ENCODE data around the gene ADAD1. TPM values are rescaled to one million over a fixed set of nuclear protein-coding genes. Genes with fewer than 3 reads are reported as not detected.
"Not testable (repeated sequence)": the region's sequence is repeated elsewhere in the genome, so short reads cannot be mapped to it uniquely, and the experiment has no call there.

ADAD1 gene
- total RNA-seq, result not detected in 2 replicates

- intact Hi-C loops (cut with micrococcal nuclease), result no loop called here
These were observed at the start of gene ADAD1 for GRCh38 chr4:122378711-122379110. ADAD1 (plus strand) TSS chr4:122379011; CDS start chr4:122380070, 1,059 bp downstream.

- intact Hi-C loops (cut with micrococcal nuclease), result no loop called here
These were observed 48.8 kb upstream of the ADAD1 start for GRCh38 chr4:122329876-122330565.

GRCh38 chr4:122331195-122331594, 47.6 kb upstream of the ADAD1 start:
- intact Hi-C loops (cut with micrococcal nuclease), result no loop called here

- intact Hi-C loops (cut with micrococcal nuclease), result no loop called here
These were observed 44.0 kb upstream of the ADAD1 start for GRCh38 chr4:122334828-122335227.

- intact Hi-C loops (cut with micrococcal nuclease), result no loop called here
These were observed 36.9 kb upstream of the ADAD1 start for GRCh38 chr4:122341886-122342285.

- intact Hi-C loops (cut with micrococcal nuclease), result no loop called here
These were observed 32.8 kb upstream of the ADAD1 start for GRCh38 chr4:122346036-122346435.

- intact Hi-C loops (cut with micrococcal nuclease), result no loop called here
These were observed 32.3 kb upstream of the ADAD1 start for GRCh38 chr4:122346503-122346902.

- intact Hi-C loops (cut with micrococcal nuclease), result no loop called here
These were observed 22.4 kb upstream of the ADAD1 start for GRCh38 chr4:122356317-122356808.

- intact Hi-C loops (cut with micrococcal nuclease), result no loop called here
These were observed 18.1 kb upstream of the ADAD1 start for GRCh38 chr4:122360754-122361153.

- intact Hi-C loops (cut with micrococcal nuclease), result no loop called here
These were observed 14.0 kb upstream of the ADAD1 start for GRCh38 chr4:122364700-122365404.

- intact Hi-C loops (cut with micrococcal nuclease), result not testable (repeated sequence)
These were observed 10.0 kb upstream of the ADAD1 start for GRCh38 chr4:122368786-122369185.

GRCh38 chr4:122377352-122377751, 1.5 kb upstream of the ADAD1 start:
- intact Hi-C loops (cut with micrococcal nuclease), result no loop called here

- intact Hi-C loops (cut with micrococcal nuclease), result no loop called here
These were observed 428 bp downstream of the ADAD1 start for GRCh38 chr4:122379239-122379638.

GRCh38 chr4:122383341-122383740, 4.5 kb downstream of the ADAD1 start:
- intact Hi-C loops (cut with micrococcal nuclease), result no loop called here

GRCh38 chr4:122384245-122384644, 5.4 kb downstream of the ADAD1 start:
- intact Hi-C loops (cut with micrococcal nuclease), result no loop called here

- intact Hi-C loops (cut with micrococcal nuclease), result no loop called here
These were observed 14.5 kb downstream of the ADAD1 start for GRCh38 chr4:122393276-122393675.

- intact Hi-C loops (cut with micrococcal nuclease), result no loop called here
These were observed 25.1 kb downstream of the ADAD1 start for GRCh38 chr4:122403861-122404260.

GRCh38 chr4:122412547-122412946, 33.7 kb downstream of the ADAD1 start:
- intact Hi-C loops (cut with micrococcal nuclease), result no loop called here

GRCh38 chr4:122423246-122423645, 44.4 kb downstream of the ADAD1 start:
- intact Hi-C loops (cut with micrococcal nuclease), result no loop called here

- intact Hi-C loops (cut with micrococcal nuclease), result no loop called here
These were observed 52.5 kb downstream of the ADAD1 start for GRCh38 chr4:122431351-122431750.

- intact Hi-C loops (cut with micrococcal nuclease), result no loop called here
These were observed 55.5 kb downstream of the ADAD1 start for GRCh38 chr4:122434285-122434684.

GRCh38 chr4:122450847-122451246, 72.0 kb downstream of the ADAD1 start:
- intact Hi-C loops (cut with micrococcal nuclease), result loop anchor here (10.0 kb wide), 3 partner anchors 204 to 964 kb away; partner anchors contain the start of gene CCNA2

Data from T-helper 1 cell treated with Interleukin-12 subunit alpha and Interleukin-12 subunit beta and Interleukin-4 antibody, amounts not matched to agents 30 ng/mL and 1 ng/mL, for 36 hours (primary cell).